Measurements from ENCODE around the gene NELL2.

NELL2 gene

DNA sequence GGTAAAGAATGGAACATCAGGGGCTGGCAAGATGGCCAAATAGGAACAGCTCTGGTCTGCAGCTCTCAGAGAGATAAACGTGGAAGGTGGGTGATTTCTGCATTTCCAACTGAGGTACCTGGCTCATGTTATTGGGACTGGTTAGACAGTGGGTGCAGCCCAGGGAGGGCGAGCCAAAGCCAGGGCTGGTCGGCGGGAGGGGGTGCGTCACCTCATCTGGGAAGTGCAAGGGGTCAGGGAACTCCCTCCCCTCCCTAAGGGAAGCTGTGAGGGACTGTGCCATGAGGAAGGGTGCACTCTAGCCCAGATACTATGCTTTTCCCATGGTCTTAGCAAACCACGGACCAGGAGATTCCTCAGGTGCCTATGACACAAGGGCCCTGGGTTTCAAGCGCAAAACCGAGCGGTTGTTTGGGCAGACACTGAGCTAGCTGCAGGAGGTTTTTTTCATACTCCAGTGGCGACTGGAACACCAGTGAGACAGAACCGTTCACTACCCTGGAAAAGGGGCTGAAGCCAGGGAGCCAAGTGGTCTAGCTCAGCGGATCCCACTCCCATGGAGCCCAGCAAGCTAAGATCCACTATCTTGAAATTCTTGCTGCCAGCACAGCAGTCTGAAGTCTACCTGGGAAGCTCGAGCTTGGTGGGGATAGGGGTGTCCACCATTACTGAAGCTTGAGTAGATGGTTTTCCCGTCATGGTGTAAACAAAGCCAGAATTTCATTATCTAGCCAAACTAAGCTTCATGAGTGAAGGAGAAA lies 317.6 kb downstream of the NELL2 start:
- intact Hi-C loops (cut with DNase I), result no loop called here

DNA sequence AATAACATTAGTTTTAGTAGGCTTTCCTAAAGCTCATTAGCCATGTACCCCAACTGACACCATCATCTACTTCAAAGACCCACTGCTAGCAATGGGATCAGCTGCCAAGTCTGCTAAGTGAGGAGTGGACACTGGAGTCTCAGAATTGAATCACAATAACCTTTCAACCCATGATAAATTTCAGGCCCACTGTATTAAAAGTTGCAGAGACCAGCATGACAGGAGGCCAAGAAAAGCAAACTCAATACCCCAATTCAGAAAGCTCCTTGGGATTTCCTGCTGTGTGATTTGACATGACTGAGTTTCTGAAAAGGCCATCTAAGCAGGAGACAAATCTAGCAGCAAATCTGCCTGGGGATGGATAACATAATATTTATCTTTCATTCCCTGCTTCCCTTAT lies 320.7 kb downstream of the NELL2 start:
- no peak for DNase-seq
- intact Hi-C loops (cut with DNase I), result no loop called here

More for the DNA sequence above, 317.6 kb downstream of the NELL2 start:
- peak in 3 of 10 donors; percentile 45 to 59 (median 54) for DNase-seq

DNA sequence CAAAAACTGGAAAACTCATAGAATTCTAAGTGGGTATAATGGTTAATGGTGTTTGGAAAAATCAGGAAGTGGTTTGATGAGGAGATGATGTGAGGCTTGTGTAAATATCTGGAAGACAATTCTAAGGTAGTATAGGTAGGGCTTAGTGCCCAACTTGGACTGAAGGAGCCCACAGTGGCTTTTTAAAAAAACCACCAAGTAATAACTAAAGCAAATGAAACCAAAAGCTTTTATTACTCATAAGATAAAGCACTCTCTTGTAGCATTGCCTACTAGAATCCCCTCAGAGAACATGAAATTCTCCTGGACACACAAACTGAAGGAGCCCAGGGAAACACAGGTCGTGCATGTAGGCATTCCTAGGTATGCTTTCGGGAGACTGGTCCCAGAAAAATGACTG lies 324.5 kb downstream of the NELL2 start:
- intact Hi-C loops (cut with DNase I), result no loop called here
- no peak for DNase-seq

DNA sequence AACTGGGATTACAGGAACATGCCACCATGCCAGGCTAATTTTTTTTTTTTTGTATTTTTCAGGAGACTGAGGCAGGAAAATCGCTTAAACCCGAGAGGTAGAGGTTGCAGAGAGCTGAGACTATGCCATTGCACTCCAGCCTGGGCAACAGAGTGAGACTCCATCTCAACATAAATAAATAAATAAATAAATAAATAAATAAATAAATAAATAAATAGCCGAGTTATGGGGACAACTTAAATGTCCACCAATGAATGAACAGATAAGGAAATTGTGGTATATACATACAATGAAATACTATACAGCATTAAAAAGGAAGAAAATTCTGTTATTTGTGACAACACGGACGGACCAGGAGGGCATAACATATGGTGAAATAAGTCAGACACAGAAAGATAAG lies 325.7 kb downstream of the NELL2 start:
- intact Hi-C loops (cut with DNase I), result no loop called here
- DNase-seq, result no peak

DNA sequence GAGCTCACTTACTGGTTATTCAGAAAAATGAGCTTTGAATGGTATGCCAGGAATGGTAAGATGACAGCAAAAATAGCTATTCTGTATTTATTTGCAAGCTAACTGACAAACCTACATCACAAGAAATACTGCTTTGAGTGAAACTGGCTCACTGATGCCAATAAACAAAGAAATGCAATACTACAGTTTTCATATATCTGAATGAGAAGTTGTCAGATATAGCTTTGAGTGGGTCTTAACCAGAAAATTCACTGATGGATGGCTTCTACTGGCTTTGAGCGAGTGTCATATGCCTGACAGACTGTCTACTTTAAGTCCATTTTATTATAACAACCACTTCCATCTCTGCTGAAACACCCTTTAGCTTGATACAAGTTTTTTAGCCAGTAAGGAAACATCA lies 330.1 kb downstream of the NELL2 start:
- intact Hi-C loops (cut with DNase I), result no loop called here
- no peak for DNase-seq

DNA sequence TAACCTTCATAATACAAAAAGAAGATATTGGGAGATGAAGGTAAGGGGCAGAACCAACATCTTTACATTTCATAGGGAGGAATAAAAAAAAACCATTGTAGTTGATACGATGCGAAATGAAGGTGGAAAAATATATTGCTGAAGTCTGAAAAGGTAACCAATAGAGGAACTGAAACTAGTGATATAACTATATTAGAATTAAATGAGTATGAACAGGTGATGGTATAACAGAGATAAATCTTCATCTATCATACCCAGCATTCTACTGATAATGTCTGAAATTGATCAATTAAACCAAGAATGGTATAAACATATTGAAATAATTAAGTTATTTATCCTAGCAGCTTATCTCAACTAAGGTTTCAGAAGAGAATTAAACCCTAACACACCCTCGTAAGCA lies 332.1 kb downstream of the NELL2 start:
- no peak for DNase-seq

DNA sequence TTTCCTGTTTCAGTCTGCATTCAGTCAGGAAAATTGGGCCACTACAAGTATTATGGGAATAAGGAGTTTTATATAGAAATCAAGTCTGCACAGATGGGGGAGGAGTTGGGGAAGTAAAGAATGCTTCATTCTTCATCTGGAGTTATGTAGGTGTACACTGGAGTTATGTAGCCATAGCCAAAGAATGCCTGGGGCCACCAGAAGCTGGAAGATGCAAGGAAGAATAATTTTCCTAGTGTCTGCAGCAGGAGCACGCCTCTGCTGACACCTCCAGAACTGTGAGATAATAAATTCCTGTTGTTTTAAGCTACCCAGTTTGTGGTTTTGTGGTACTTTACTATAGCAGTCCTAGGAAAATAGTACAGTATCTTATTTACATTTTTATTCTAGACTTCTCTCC lies 333.4 kb downstream of the NELL2 start:
- intact Hi-C loops (cut with DNase I), result no loop called here
- DNase-seq, result peak in 1 of 10 donors; percentile 21

More for the DNA sequence above, 332.1 kb downstream of the NELL2 start:
- intact Hi-C loops (cut with DNase I), result no loop called here

DNA sequence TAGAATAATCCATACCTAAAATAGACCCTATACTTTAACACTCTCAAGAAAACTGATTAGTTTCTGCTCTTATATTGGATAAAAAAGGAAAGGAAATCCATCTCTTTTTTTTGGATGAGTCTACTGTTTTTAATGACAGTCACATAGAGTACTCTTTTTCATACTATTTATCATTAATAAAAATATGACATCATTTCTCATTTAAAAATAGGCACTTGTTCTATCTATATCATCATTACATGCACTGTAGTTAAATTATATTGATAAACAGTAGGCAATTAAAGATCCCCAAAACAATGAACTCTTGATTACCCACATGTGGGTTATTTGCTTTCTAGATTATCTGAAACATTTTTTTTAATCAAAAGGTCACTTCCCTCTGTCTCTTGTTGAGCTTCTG lies 338.8 kb downstream of the NELL2 start:
- DNase-seq, result no peak
- intact Hi-C loops (cut with DNase I), result no loop called here

DNA sequence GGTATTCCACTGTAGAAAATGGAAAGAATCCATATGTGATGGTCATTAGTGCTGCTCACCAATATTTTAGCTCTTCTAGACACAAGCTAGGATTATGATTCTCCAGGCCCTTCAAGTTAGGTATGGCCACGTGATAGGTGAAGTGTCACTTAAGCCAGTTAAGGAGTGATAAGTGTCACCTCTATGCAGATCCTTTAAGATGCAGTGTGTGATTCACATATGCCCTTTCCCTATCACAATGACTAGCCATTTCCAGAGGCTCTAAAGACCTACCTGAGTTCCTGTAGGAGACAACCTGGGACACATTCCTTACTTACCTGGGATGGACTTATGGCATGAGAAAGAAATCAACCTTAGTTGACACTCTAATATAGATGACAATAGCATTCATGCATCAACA lies 343.2 kb downstream of the NELL2 start:
- no peak for DNase-seq

DNA sequence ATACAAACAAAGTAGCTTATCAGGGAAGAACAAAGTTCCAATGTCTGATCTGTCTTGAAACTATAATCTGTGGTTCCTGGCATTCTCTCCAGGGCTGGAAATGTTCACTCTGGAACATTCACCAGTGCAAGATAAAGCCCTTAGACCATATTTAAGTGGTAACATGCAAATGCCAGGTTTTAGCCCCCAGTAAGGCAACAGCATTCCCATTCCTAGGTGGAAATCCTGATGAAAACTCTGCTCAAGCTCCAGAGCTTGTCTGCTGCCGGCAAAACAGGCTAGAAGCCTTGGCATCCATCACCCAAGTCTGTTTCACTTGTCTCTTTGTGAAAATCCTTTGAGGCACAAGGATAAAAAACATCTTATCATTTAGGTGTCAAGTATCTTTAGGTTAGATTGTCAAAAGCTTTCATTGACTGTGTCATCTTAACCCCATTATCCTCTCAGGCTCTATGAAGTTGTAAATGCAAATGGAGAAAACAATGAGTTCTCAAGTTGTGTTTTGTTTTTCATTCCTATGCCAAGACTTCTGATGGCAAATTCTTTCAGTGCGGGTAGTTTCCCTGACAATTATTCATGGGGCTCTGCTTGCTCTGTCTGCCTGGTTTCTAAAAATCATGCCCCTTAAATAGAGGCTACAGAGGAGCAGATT lies 344.7 kb downstream of the NELL2 start:
- intact Hi-C loops (cut with DNase I), result no loop called here

More for the DNA sequence above, 343.2 kb downstream of the NELL2 start:
- intact Hi-C loops (cut with DNase I), result no loop called here

DNA sequence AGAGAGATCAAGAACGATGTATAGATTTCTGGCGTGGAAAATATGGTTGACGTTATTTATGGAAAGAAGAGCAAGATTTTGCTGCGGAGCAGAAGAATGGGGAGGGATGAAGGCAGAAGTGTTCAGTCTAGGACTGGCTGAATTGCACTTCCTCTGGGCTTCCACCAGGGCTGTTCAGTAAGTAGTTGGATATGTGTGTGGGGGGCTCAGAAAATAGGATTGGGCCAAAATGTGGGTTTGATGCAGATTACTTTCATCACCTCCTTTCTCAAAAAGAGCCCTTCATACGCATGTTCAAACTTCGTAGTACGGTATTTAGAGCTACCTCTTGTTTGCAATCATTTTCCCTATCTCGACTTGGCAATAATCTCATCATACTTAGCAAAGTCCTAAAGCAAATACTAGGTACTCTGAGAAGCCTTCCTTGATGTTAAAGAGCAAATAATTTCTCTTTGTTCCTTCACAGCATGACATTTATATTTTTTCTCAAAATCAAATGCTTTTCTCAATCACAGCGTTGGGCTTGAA lies 349.4 kb downstream of the NELL2 start:
- intact Hi-C loops (cut with DNase I), result no loop called here
- DNase-seq, result no peak

More for the DNA sequence above, 344.7 kb downstream of the NELL2 start:
- peak in 1 of 10 donors; percentile 35 for DNase-seq

DNA sequence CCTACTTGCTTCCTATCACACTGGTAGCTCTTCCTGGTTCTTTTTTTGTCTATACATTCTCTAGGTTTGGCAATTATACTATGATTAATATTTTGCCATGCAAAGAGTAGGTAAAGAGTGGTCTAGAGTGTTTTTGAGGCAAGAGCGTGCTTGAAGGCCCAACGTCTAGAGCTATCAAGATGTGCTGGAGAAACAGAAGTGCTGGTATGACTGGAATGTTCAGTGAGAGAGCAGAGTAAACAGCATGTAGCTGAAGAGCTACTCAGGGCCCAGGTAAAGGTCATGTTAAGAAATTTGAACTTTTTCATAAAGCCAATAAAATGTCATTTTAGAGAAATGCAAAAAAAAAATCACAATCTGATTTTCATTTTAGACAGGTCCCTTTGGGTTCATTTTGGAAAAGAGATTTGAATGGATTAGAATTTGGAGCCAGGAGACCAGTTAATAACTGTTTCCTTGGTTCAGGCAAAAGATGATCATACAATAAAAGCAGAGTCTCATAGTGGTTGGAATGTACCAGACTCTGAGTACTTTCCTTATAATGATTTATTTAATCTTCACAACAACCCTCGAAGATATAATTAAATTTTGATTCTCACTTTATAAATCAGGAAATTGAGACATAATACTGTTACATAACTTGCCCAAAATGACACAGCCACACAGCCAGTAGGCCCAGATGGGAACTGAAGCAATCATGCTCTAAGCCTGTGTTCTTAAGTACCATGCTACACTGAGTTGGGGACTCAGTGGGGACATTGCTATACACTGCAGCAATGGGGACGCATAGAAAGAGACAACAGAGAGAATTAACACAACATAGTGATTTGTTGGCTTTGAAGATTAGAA lies 350.1 kb downstream of the NELL2 start:
- intact Hi-C loops (cut with DNase I), result no loop called here
- no peak for DNase-seq

DNA sequence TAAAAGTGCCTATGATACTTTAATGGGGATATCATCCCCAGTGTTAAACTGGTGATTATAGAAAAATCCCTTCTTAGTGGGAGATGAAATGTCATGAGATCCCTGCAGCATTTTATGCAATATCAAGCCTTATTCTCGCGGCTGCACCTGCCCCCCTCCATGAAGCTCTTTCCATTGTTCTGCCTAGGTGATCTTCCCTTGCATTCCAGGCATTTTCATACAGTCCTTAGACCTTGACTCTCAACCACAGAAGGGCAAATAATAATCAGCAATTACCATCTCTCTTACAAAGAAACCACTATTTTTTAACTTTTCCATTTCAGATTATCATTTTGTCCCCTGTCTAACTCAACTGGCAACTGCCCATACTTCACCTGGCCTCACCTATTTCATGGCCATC lies 352.3 kb downstream of the NELL2 start:
- intact Hi-C loops (cut with DNase I), result no loop called here
- DNase-seq, result no peak

DNA sequence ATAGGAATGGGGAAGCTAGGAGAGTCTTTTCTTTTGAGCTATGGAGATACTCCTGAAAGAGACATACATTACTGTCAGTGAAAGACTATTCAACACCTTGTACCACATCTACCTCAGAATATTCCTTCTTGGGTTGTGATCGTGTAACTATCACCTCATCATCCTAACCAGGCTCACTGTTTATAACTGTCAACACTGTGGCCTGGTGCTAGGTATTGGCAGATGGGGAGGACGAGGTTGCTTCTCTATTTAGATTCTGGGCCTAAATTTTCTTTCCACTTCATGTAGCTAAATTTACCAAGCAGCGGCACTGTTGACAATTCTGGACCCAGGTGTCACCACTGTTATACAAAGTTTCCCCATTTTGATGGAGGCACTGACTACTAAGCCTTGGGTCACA lies 354.4 kb downstream of the NELL2 start:
- DNase-seq, result no peak
- intact Hi-C loops (cut with DNase I), result no loop called here

DNA sequence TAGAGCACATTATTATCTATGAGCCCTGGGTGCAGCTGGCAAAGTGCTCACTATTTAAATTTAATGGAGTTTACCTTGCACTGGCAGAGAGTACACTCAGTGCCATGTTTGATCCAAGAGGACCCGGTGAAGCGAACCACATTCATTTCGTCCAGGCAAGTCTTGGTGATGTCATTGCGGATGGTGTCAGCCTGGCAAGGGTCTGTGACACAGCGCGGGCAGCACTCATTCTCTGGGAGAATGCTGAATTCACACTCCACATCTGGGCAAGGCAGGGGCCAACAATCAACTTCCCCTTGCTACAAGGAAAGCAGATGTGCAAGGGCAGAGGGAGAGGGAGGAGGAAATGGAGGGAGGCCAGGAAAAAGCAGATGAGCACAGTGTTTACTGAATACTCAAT lies 356.2 kb downstream of the NELL2 start:
- peak in 2 of 10 donors; percentile 19 to 54 for DNase-seq
- intact Hi-C loops (cut with DNase I), result no loop called here

DNA sequence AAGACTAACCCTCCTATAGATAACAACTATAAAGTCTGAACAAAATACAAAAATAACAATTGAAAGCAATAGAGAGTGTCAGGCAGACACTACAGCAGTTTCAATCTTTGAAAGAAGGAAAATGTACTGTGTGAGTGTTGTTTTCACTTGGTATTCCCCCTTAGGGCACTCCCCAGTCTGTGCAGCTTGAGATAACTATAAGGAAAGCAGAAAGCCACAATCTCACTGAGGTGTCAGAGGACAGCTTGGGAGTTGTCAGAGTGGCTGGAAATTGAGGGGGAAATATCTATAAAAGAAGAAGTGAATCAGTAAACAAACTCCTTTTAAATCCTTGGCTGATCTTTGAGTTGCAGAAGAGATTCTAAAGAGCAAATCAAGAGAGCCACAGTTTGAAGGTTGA lies 364.8 kb downstream of the NELL2 start:
- intact Hi-C loops (cut with DNase I), result no loop called here
- DNase-seq, result no peak

DNA sequence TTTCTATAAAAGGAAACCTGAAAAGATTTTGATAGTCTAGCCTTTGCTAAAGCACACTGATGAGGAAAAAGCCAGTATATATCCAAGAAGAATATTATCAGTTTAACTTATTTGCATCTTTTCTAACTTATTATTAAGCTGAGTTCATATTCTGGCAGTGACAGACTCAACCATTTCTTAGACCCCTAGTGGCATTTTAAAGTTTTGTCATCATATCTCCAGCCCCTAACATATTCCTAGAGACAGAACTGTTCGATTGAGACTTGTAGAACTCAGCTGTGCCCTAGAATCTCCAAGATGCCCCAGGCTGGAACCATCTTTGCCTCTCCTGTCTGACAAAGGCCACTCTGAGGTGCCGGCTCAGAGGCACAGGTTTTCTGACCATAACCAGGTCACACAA lies 365.6 kb downstream of the NELL2 start:
- no peak for DNase-seq
- intact Hi-C loops (cut with DNase I), result no loop called here

DNA sequence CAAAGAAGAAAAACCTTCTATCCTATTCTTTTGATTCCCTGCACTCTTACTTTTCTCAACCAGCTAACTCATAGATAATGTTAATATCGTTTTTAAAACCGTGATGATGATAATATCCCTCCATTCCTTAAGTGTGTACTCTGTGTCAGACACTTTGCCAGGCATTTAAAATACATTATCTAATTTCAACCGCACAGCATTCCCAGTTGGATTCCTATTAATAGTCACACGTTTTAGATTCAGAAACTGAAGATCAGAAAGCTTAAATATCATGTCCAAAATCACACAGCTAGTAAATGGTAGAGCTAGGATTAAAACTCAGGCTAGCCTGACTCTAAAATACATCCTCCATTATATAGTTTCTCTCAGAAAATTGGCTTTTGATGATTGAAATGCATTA lies 366.0 kb downstream of the NELL2 start:
- no peak for DNase-seq
- intact Hi-C loops (cut with DNase I), result no loop called here

DNA sequence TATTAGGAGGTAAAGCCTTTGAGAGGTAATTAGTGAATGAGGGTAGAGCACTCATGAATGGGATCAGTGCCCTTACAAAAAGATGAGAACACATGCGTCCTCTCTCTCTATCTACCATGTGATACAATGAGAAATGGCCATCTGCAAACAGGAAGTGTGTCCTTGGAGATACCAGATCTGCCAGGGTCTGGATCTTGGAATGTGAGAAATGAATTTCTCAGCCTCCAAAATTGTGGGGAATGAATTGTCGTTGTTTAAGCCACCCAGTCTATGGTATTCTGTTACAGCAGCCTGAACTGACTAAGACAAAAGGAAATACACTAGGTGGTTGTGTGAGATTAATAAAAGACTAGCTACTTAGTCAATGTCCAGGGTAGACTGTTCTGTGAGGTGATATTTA lies 366.6 kb downstream of the NELL2 start:
- no peak for DNase-seq
- intact Hi-C loops (cut with DNase I), result no loop called here

DNA sequence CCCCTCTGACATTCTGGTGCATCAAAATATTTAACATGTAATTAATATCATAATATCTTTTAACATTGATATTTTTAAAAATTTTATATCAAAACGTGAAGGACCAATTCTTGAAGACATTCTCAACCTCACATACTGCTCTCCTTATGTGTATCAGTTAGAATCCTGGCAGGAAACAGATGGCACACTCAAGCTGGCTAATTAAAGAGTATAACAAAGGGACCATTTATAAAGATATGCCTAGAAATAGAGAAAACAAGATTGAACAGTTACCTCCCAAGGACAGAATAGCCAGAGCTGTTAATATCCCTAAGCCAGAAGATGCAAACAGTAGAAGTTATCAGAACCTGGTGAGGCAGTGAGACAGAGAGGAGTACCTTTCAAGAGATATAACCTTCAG lies 368.7 kb downstream of the NELL2 start:
- DNase-seq, result no peak
- intact Hi-C loops (cut with DNase I), result no loop called here

DNA sequence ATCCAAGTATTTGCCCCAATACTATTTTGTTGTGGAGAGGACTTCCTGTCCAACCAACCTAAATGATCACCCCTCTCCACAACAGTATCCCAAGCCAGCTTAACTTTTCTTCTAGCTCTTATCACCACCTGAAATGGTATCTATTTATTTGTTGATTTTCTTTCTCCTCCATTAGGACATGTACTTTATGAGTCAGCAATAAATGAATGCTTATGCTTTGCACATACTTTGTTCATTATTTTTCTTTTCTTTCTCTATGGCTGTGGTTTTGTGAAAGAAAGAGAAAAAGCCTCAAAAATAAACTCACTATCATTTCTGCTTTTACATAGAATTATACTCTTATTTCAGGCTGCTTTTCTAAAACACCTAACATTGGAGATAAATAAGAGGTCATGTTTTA lies 371.3 kb downstream of the NELL2 start:
- no peak for DNase-seq
- intact Hi-C loops (cut with DNase I), result no loop called here
